Osteoblast (primary cell): Measurements from ENCODE around the gene OLFM1. TPM values are rescaled to one million over a fixed set of nuclear protein-coding genes. Genes with fewer than 3 reads are reported as not detected.

ENCODE experiments used
- DNase-seq: peaks from one replicate; pipeline ENCODE4 v3.0.0; 2011; ENCODE audit warnings: low spot score, mixed read lengths; ENCODE audit not compliant: insufficient read length; ENCODE audit errors: missing footprints
- H2AFZ ChIP-seq: 2 replicates; pipeline ENCODE4 v1.6.0; 2011; ENCODE audit warnings: mild to moderate bottlenecking, low read length
- H3K27ac ChIP-seq: 2 replicates; pipeline ENCODE4 v1.5.1; 2011; ENCODE audit warnings: mild to moderate bottlenecking, low read depth, low read length, moderate library complexity
- H3K27me3 ChIP-seq: 2 replicates; pipeline ENCODE4 v1.6.0; 2012; ENCODE audit warnings: mild to moderate bottlenecking, control low read depth, inconsistent platforms, low read length, moderate library complexity; ENCODE audit not compliant: insufficient read depth
- H3K36me3 ChIP-seq: 2 replicates; pipeline ENCODE4 v1.5.1; 2011; ENCODE audit warnings: mild to moderate bottlenecking, low read length, control low read depth, moderate library complexity; ENCODE audit not compliant: insufficient read depth
- H3K4me1 ChIP-seq: 2 replicates; pipeline ENCODE4 v1.5.1; 2011; ENCODE audit warnings: mild to moderate bottlenecking, low read length, control low read depth, moderate library complexity; ENCODE audit not compliant: insufficient read depth
- H3K4me2 ChIP-seq: 2 replicates; pipeline ENCODE4 v1.6.0; 2011; ENCODE audit warnings: mild to moderate bottlenecking, low read length; ENCODE audit not compliant: insufficient read depth
- H3K4me3 ChIP-seq: fragments of 200-600 bp; sonication (generic); 3 replicates; pipeline ENCODE4 v1.5.1; 2012; ENCODE audit warnings: mild to moderate bottlenecking, low read length, inconsistent platforms; ENCODE audit not compliant: insufficient read depth
- H3K79me2 ChIP-seq: 2 replicates; pipeline ENCODE4 v1.6.0; 2012; ENCODE audit warnings: mild to moderate bottlenecking, low read length, control low read depth, inconsistent platforms; ENCODE audit not compliant: insufficient read depth
- H3K9me3 ChIP-seq: 2 replicates; pipeline ENCODE4 v1.5.1; 2011; ENCODE audit warnings: low read depth, low read length, control low read depth
- H4K20me1 ChIP-seq: 2 replicates; pipeline ENCODE4 v1.6.0; 2012; ENCODE audit warnings: mild to moderate bottlenecking, low read length, control low read depth; ENCODE audit not compliant: insufficient read depth
- CTCF ChIP-seq: IDR thresholded peaks from 2 replicates; pipeline ENCODE4 v1.5.1; 2011; ENCODE audit warnings: mild to moderate bottlenecking, low read depth, low read length, moderate library complexity; ENCODE audit errors: extremely low read depth
- total RNA-seq: library from RNA; depleted of rRNA; stranded (reverse); fragments of >200 nt; gene quantifications from 2 replicates; pipeline ENCODE4 v1.2.3, GENCODE V29; 2012

Gene OLFM1
- total RNA-seq, 1 donor, result under 0.01 TPM

- H3K4me3 ChIP-seq, result no peak overlapping the region
- no peaks in the 10 kb centered on the region for H3K79me2 ChIP-seq
- peak; percentile 66 for DNase-seq
- H4K20me1 ChIP-seq, result no peaks in the 10 kb centered on the region
- H2AFZ ChIP-seq, result no peak overlapping the region
- H3K9me3 ChIP-seq, result no peaks in the 10 kb centered on the region
- H3K36me3 ChIP-seq, result no peaks in the 10 kb centered on the region
- no peak overlapping the region for H3K4me2 ChIP-seq
- no peaks in the 10 kb centered on the region for H3K4me1 ChIP-seq
- TF ChIP-seq CTCF, result no peak
- no peak overlapping the region for H3K27ac ChIP-seq
- H3K27me3 ChIP-seq, result no peaks in the 10 kb centered on the region
Measured at GRCh38 chr9:135138078-135138855, 50.8 kb downstream of the OLFM1 start.

- Histone ChIP-seq H2AFZ (no peak overlapping the region), H3K27ac (no peak overlapping the region), H3K9me3 (no peaks in the 10 kb centered on the region), H3K4me1 (no peaks in the 10 kb centered on the region), H3K79me2 (no peaks in the 10 kb centered on the region), H3K36me3 (no peaks in the 10 kb centered on the region), H3K27me3 (no peaks in the 10 kb centered on the region), H4K20me1 (no peaks in the 10 kb centered on the region), H3K4me2 (no peak overlapping the region), H3K4me3 (no peak overlapping the region)
- no peak for TF ChIP-seq CTCF
- DNase-seq, result peak; percentile 62
Measured at GRCh38 chr9:135139366-135139959, 52.0 kb downstream of the OLFM1 start.

- Histone ChIP-seq H3K36me3 (no peaks in the 10 kb centered on the region), H3K4me2 (no peak overlapping the region), H3K27me3 (no peaks in the 10 kb centered on the region), H3K4me3 (no peak overlapping the region), H2AFZ (no peak overlapping the region), H3K79me2 (no peaks in the 10 kb centered on the region), H4K20me1 (no peaks in the 10 kb centered on the region), H3K27ac (no peak overlapping the region), H3K4me1 (no peaks in the 10 kb centered on the region), H3K9me3 (no peaks in the 10 kb centered on the region)
- DNase-seq, result no peak
- TF ChIP-seq CTCF, result no peak
Measured at GRCh38 chr9:135141183-135141774, 53.8 kb downstream of the OLFM1 start.

- TF ChIP-seq CTCF, result no peak
- Histone ChIP-seq H3K27ac (no peak overlapping the region), H4K20me1 (no peaks in the 10 kb centered on the region), H2AFZ (no peak overlapping the region), H3K79me2 (no peaks in the 10 kb centered on the region), H3K4me2 (no peak overlapping the region), H3K4me3 (no peak overlapping the region), H3K27me3 (no peaks in the 10 kb centered on the region), H3K9me3 (no peaks in the 10 kb centered on the region), H3K4me1 (no peaks in the 10 kb centered on the region), H3K36me3 (no peaks in the 10 kb centered on the region)
- DNase-seq, result peak; percentile 50
Measured at GRCh38 chr9:135144581-135145170, 57.2 kb downstream of the OLFM1 start.
